Stomach (tissue), 9 donors: Measurements from ENCODE around the gene B3GNT9. TPM values are rescaled to one million over a fixed set of nuclear protein-coding genes. Genes with fewer than 3 reads are reported as not detected.

Source experiments
- DNase-seq, 2 donors: peaks; one replicate each; pipeline versions ENCODE4 v3.0.0 to v3.0.0-alpha.2; 2013 to 2019
- H3K27ac ChIP-seq, 5 donors: fragments of 200-600 bp in 4 of 5; sonication (generic) in 4 of 5; one replicate each; pipeline ENCODE4 v1.5.1; 2013 to 2019; ENCODE audit warnings: mild to moderate bottlenecking in 1 of 5, moderate library complexity in 1 of 5
- H3K27me3 ChIP-seq, 3 donors: fragments of 200-600 bp; sonication (generic); one replicate each; pipeline ENCODE4 v1.5.1; 2017 to 2019; ENCODE audit warnings: mixed run types in 1 of 3
- H3K36me3 ChIP-seq, 4 donors: fragments of 200-600 bp; sonication (generic); 1 replicate in 3 of 4; 2 replicates in 1 of 4; pipeline ENCODE4 v1.5.1; 2016 to 2019
- H3K4me1 ChIP-seq, 4 donors: fragments of 200-600 bp; sonication (generic); one replicate each; pipeline ENCODE4 v1.5.1; 2016 to 2019
- H3K4me3 ChIP-seq, 4 donors: fragments of 200-600 bp; sonication (generic) in 3 of 4; one replicate each; pipeline ENCODE4 v1.5.1; 2016 to 2019; ENCODE audit warnings: mild to moderate bottlenecking in 1 of 4
- H3K9me3 ChIP-seq, 4 donors: fragments of 200-600 bp; sonication (generic); one replicate each; pipeline ENCODE4 v1.5.1; 2016 to 2019
- CTCF ChIP-seq, 7 experiments: fragments of 450-650 bp in 4 of 7; fragments of 200-600 bp in 3 of 7; sonication (generic) in 3 of 7; IDR thresholded peaks; one replicate each; pipeline ENCODE4 v1.5.1; 2016 to 2019; ENCODE audit warnings: antibody characterized with exemption in 7 of 7, control low read depth in 2 of 7, mild to moderate bottlenecking in 1 of 7
- EP300 ChIP-seq: sonication (generic); formaldehyde crosslinking; IDR thresholded peaks from one replicate; pipeline ENCODE4 v1.6.1; 2017; ENCODE audit warnings: antibody characterized with exemption
- POLR2A ChIP-seq, 4 donors: fragments of 450-650 bp; IDR thresholded peaks; one replicate each; pipeline ENCODE4 v1.6.1; 2016; ENCODE audit warnings: antibody characterized with exemption in 4 of 4, control low read depth in 2 of 4, mild to moderate bottlenecking in 1 of 4, moderate library complexity in 1 of 4
- POLR2AphosphoS5 ChIP-seq, 3 donors: sonication (generic); formaldehyde crosslinking; IDR thresholded peaks; one replicate each; pipeline ENCODE4 v1.6.1; 2016; ENCODE audit warnings: antibody characterized with exemption in 3 of 3
- WGBS, 5 donors: extraction: QIAGEN DNeasy Blood & Tissue Kit in 3 of 5; methylation state at CpG; one replicate each; pipeline versions ENCODE4 v1.1.5 to v1.1.7; 2013 to 2018; 5-methylcytosine and 5-hydroxymethylcytosine counted together
- intact Hi-C: fragments of 100-400 bp; cut with DNase I; formaldehyde crosslinking; loops from one replicate; pipeline ENCODE4 v1.15.1; 2023; ENCODE audit warnings: low total_unique reads
- polyA plus RNA-seq, 3 donors: library from polyadenylated mRNA; stranded (reverse); fragments of 200-250 nt; gene quantifications; one replicate each; pipeline ENCODE4 v1.2.3, GENCODE V29; 2013
- total RNA-seq, 5 donors: library from RNA; depleted of rRNA; stranded (reverse); fragments of >200 nt; gene quantifications; one replicate each; pipeline versions ENCODE4 v1.1.0 to v1.2.3, GENCODE V29; 2014 to 2016
- donor health status: healthy with polysubstance abuse.
- donor health status: Bipolar disorder and iron deficiency.
- donor health status: healthy.

B3GNT9 gene
- total and polyA plus RNA-seq, 8 donors: 0.58 to 11.2 (median 4.2) TPM

- H3K9me3 ChIP-seq: no peaks in the 10 kb centered on the region
Measured at GRCh38 chr16:67183284-67183626, 32.5 kb upstream of the B3GNT9 start.

GRCh38 chr16:67182288-67182687 is 31.5 kb upstream of the B3GNT9 start:
- Histone ChIP-seq H3K4me1 (peaks cover 37 to 80% (median 57%) of the 10 kb centered on the region in 4 donors), H3K36me3 (no peaks in the 10 kb centered on the region), H3K4me3 (no peak overlapping the region), H3K27ac (peak overlapping the region in 3 of 5 donors; percentile 95 to 97 (median 96)), H3K27me3 (peaks cover 0 to 7% (median 0%) of the 10 kb centered on the region in 3 donors), H3K9me3 (no peaks in the 10 kb centered on the region)
- no peak for TF ChIP-seq EP300
- no peak for TF ChIP-seq CTCF (IDR thresholded peaks at IDR 0.05)
- no peak for TF ChIP-seq POLR2A (IDR thresholded peaks at IDR 0.05)
- no peak for TF ChIP-seq POLR2AphosphoS5 (IDR thresholded peaks at IDR 0.05)
- intact Hi-C loops: no loop called here
- DNase-seq: no peak
- WGBS, 5 donors: 76 to 93% (median 87%) methylated on average over 2 of the region's 2 CpGs

More at GRCh38 chr16:67183284-67183626, 32.5 kb upstream of the B3GNT9 start:
- DNase-seq: no peak
- Histone ChIP-seq H3K36me3 (no peaks in the 10 kb centered on the region), H3K27me3 (peaks cover 0 to 4% (median 0%) of the 10 kb centered on the region in 3 donors), H3K4me3 (peak overlapping the region; percentile 54 to 78 (median 59)), H3K4me1 (peaks cover 30 to 70% (median 48%) of the 10 kb centered on the region in 4 donors), H3K27ac (peak overlapping the region; percentile 60 to 98 (median 96))
- WGBS, 5 donors: 7 to 11% (median 8%) methylated on average over 11 of the region's 11 CpGs
- no peak for TF ChIP-seq EP300
- TF ChIP-seq CTCF (IDR thresholded peaks at IDR 0.05): no peak
- TF ChIP-seq POLR2A (IDR thresholded peaks at IDR 0.05): no peak
- TF ChIP-seq POLR2AphosphoS5 (IDR thresholded peaks at IDR 0.05): no peak
- intact Hi-C loops: no loop called here

GRCh38 chr16:67181346-67181745 is 30.5 kb upstream of the B3GNT9 start:
- DNase-seq: peak in 1 of 2 donors; percentile 64
- no peaks in the 10 kb centered on the region for H3K9me3 ChIP-seq
- H3K36me3 ChIP-seq: peaks cover 0 to 5% (median 0%) of the 10 kb centered on the region in 4 donors
- H3K4me3 ChIP-seq: no peak overlapping the region
- H3K27me3 ChIP-seq: peaks cover 0 to 7% (median 0%) of the 10 kb centered on the region in 3 donors
- no peak for TF ChIP-seq EP300
- TF ChIP-seq POLR2AphosphoS5 (IDR thresholded peaks at IDR 0.05): peak in 1 of 3 donors; percentile 36
- TF ChIP-seq CTCF (IDR thresholded peaks at IDR 0.05): no peak
- no peak for TF ChIP-seq POLR2A (IDR thresholded peaks at IDR 0.05)
- H3K4me1 ChIP-seq: peaks cover 37 to 89% (median 58%) of the 10 kb centered on the region in 4 donors
- peak overlapping the region in 4 of 5 donors; percentile 63 to 97 (median 96) for H3K27ac ChIP-seq
- intact Hi-C loops: no loop called here
- 65 to 71% (median 66%) methylated on average over 2 of the region's 2 CpGs; no CpG with 5 or more reads in 1 of the 5 donors for WGBS, 5 donors

DNA sequence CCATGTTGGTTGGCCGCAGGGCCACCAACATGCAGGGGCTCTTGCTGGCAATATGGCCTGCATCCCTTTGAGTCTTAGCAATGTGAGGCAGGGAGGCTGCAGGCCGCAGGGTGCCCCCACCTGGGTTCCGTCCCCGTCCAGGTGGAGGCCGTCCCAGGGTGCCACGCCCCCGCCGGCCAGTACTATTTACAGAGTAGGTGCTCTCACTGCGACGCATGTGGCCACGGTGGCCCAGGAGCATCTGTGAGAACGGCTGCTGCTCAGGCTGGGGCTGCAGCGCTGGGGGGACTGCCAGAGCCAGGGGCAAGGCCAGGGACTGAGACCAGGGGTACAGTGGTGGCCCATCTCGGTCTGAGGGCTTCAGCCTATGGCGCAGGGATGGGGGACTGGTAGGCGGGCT is 29.4 kb upstream of the B3GNT9 start:
- intact Hi-C loops: no loop called here
- H3K4me1 ChIP-seq: peaks cover 31 to 82% (median 52%) of the 10 kb centered on the region in 4 donors

More for the DNA sequence above, 29.4 kb upstream of the B3GNT9 start:
- H3K4me3 ChIP-seq: no peak overlapping the region
- no peaks in the 10 kb centered on the region for H3K9me3 ChIP-seq
- peaks cover 0 to 7% (median 0%) of the 10 kb centered on the region in 3 donors for H3K27me3 ChIP-seq
- H3K27ac ChIP-seq: no peak overlapping the region
- TF ChIP-seq CTCF (IDR thresholded peaks at IDR 0.05) (no peak), POLR2A (IDR thresholded peaks at IDR 0.05) (no peak), EP300 (no peak), POLR2AphosphoS5 (IDR thresholded peaks at IDR 0.05) (no peak)
- 80 to 92% (median 87%) methylated on average over 13 to 16 of the region's 16 CpGs for WGBS, 5 donors
- H3K36me3 ChIP-seq: peaks cover 0 to 7% (median 1%) of the 10 kb centered on the region in 4 donors
- DNase-seq: no peak
